GM23248 (cell line): ENCODE measurements around the gene BET1.

Experiments
- EZH2 ChIP-seq: fragments of 200-600 bp; sonication (generic); IDR thresholded peaks from 2 replicates; pipeline ENCODE4 v1.6.1; 2018; ENCODE audit warnings: antibody characterized with exemption, mild to moderate bottlenecking; ENCODE audit not compliant: insufficient read depth, poor library complexity, severe bottlenecking
- EZH2phosphoT487 ChIP-seq: fragments of 200-600 bp; sonication (generic); IDR thresholded peaks from 2 replicates; pipeline ENCODE4 v1.6.1; 2018; ENCODE audit warnings: antibody characterized with exemption, moderate library complexity, mild to moderate bottlenecking, low read depth; ENCODE audit not compliant: insufficient read depth

GRCh38 chr7:93948873-93949272, 55.3 kb downstream of the BET1 start:
- TF ChIP-seq EZH2 = no peak
- no peak for TF ChIP-seq EZH2phosphoT487
